Measurements from ENCODE around the gene CCDC63. TPM values are rescaled to one million over a fixed set of nuclear protein-coding genes. Genes with fewer than 3 reads are reported as not detected.

Gene CCDC63
- total RNA-seq, 4 donors from 2014 or later: not detected

DNA sequence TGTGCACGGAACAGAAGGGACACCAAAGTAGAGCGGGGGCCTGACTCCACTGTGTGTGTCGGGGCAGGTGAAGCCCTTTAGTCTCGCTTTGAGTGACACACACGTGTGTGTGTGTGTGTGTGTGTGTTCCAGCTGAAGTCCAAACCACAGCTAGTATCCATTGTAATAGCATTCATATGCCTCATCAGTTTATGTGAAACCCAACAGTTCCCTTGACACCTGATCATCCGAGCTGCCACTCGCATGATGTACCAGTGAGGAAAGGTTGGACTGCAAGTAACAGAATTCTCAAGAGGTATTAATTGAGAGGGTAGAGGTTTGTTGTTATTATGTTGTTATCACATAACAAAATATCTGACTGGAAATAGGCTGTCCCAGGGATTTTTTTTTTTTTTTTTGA is 16.4 kb downstream of the CCDC63 start:
- TF ChIP-seq, protein P1, sequence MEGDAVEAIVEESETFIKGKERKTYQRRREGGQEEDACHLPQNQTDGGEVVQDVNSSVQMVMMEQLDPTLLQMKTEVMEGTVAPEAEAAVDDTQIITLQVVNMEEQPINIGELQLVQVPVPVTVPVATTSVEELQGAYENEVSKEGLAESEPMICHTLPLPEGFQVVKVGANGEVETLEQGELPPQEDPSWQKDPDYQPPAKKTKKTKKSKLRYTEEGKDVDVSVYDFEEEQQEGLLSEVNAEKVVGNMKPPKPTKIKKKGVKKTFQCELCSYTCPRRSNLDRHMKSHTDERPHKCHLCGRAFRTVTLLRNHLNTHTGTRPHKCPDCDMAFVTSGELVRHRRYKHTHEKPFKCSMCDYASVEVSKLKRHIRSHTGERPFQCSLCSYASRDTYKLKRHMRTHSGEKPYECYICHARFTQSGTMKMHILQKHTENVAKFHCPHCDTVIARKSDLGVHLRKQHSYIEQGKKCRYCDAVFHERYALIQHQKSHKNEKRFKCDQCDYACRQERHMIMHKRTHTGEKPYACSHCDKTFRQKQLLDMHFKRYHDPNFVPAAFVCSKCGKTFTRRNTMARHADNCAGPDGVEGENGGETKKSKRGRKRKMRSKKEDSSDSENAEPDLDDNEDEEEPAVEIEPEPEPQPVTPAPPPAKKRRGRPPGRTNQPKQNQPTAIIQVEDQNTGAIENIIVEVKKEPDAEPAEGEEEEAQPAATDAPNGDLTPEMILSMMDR (IDR thresholded peaks at IDR 0.05): no peak
- TF ChIP-seq POLR2A (IDR thresholded peaks at IDR 0.05): no peak
- no peaks in the 10 kb centered on the region for H3K4me1 ChIP-seq
- DNase-seq: no peak
- intact Hi-C loops (cut with DNase I; ENCODE audit: low total_unique reads): no loop called here
- H3K9me3 ChIP-seq: no peaks in the 10 kb centered on the region
- H3K27ac ChIP-seq: no peak overlapping the region
- H3K36me3 ChIP-seq: no peaks in the 10 kb centered on the region
- no peaks in the 10 kb centered on the region for H3K27me3 ChIP-seq
- no peak overlapping the region for H3K4me3 ChIP-seq

DNA sequence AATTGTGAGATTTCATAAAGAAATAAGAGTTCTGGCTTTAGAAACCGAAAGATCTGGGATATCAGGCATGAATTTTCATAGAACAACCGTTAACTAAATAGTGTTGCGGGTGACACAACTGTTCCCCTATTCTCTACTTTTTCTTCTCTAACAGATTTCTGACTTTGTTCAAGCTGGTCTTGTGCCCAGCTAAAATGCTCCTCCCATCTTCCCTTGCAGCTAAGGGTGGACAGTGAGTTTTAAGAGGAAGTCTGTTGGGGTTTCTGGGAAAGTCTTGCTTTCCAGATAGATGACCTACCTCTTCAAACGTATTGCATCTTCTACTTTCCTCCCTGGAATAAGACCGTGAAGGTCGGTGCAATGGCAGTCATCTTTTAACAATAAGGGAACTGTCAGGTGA is 18.7 kb downstream of the CCDC63 start:
- H3K4me1 ChIP-seq: no peaks in the 10 kb centered on the region
- H3K9me3 ChIP-seq: no peaks in the 10 kb centered on the region
- intact Hi-C loops (cut with DNase I; ENCODE audit: low total_unique reads): no loop called here
- DNase-seq: no peak
- no peaks in the 10 kb centered on the region for H3K36me3 ChIP-seq
- TF ChIP-seq, protein P1 (IDR thresholded peaks at IDR 0.05): no peak
- no peak for TF ChIP-seq POLR2A (IDR thresholded peaks at IDR 0.05)
- no peak overlapping the region for H3K27ac ChIP-seq
- H3K4me3 ChIP-seq: no peak overlapping the region
- H3K27me3 ChIP-seq: no peaks in the 10 kb centered on the region

DNA sequence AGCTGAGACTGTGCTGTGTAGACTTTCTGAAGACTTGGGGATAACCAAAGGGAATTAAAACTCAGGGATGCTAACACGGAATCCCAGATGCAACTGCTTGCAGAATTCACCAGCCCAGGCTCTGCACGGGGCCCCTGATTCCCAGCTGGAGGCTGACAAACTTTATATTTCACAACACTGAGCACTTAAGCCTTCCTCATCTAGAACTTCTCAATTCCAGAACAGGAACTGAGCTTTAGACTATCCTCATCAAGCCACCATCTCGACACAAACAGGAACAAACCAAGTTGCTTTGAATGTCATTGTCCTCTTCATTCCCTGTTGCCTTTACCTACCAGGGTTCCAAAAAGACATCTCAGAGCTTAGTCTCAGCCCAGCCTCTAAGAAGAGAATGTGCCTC is 22.2 kb downstream of the CCDC63 start:
- Histone ChIP-seq H3K27me3 (no peaks in the 10 kb centered on the region), H3K36me3 (no peaks in the 10 kb centered on the region), H3K9me3 (no peaks in the 10 kb centered on the region), H3K4me3 (no peak overlapping the region), H3K27ac (no peak overlapping the region), H3K4me1 (no peaks in the 10 kb centered on the region)
- no peak for TF ChIP-seq POLR2A (IDR thresholded peaks at IDR 0.05)
- TF ChIP-seq, protein P1 (IDR thresholded peaks at IDR 0.05): no peak
- intact Hi-C loops (cut with DNase I; ENCODE audit: low total_unique reads): no loop called here
- DNase-seq: no peak

DNA sequence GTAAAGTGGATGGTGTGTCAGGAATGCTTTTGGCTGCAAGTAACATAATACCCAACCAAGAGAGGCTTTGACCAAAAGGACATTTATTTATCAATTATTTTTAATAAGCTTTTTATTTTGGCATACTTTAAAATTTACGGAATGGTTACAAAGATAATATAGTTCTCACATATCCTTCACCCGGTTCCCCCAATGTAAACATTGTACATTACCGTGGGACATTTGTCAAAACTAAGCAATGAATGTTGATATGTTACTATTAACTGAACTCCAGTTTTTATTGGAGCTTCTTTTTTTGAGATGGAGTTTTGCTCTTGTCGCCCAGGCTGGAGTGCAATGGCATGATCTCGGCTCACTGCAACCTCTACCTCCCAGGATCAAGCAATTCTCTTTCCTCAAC is 23.0 kb downstream of the CCDC63 start:
- no peaks in the 10 kb centered on the region for H3K27me3 ChIP-seq
- H3K4me3 ChIP-seq: no peak overlapping the region
- H3K36me3 ChIP-seq: no peaks in the 10 kb centered on the region
- no peak overlapping the region for H3K27ac ChIP-seq
- no peaks in the 10 kb centered on the region for H3K4me1 ChIP-seq
- intact Hi-C loops (cut with DNase I; ENCODE audit: low total_unique reads): no loop called here
- DNase-seq: no peak
- TF ChIP-seq POLR2A (IDR thresholded peaks at IDR 0.05): no peak
- TF ChIP-seq, protein P1 (IDR thresholded peaks at IDR 0.05): no peak
- no peaks in the 10 kb centered on the region for H3K9me3 ChIP-seq

DNA sequence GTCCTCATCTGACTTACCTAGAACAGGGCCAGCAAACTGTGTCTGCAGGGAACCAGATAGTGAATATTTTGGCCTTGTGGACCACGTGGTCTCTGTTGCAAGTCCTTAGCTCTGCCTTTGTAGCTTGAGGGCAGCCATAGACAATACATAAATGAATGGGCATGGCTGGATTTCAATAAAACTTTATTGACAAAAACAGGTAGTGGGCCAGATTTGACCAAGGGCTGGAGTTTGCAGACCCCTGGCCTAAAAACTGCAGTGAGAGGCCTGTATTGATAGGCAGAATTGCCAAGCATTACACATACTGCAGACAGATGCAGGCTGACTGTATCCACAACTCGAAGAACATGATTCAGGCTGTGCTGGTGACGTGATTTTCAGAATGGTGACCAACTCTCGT is 25.3 kb downstream of the CCDC63 start:
- DNase-seq: no peak
- TF ChIP-seq, protein P1 (IDR thresholded peaks at IDR 0.05): no peak
- no peak for TF ChIP-seq POLR2A (IDR thresholded peaks at IDR 0.05)
- Histone ChIP-seq H3K4me3 (no peak overlapping the region), H3K27me3 (no peaks in the 10 kb centered on the region), H3K27ac (no peak overlapping the region), H3K4me1 (no peaks in the 10 kb centered on the region), H3K9me3 (no peaks in the 10 kb centered on the region), H3K36me3 (no peaks in the 10 kb centered on the region)
- intact Hi-C loops (cut with DNase I; ENCODE audit: low total_unique reads): no loop called here
